ENCODE measurements around the gene LSS. TPM values are rescaled to one million over a fixed set of nuclear protein-coding genes. Genes with fewer than 3 reads are reported as not detected.

Gene LSS
- total RNA-seq, 1 donor from 2014 or later = 83.2 TPM

DNA sequence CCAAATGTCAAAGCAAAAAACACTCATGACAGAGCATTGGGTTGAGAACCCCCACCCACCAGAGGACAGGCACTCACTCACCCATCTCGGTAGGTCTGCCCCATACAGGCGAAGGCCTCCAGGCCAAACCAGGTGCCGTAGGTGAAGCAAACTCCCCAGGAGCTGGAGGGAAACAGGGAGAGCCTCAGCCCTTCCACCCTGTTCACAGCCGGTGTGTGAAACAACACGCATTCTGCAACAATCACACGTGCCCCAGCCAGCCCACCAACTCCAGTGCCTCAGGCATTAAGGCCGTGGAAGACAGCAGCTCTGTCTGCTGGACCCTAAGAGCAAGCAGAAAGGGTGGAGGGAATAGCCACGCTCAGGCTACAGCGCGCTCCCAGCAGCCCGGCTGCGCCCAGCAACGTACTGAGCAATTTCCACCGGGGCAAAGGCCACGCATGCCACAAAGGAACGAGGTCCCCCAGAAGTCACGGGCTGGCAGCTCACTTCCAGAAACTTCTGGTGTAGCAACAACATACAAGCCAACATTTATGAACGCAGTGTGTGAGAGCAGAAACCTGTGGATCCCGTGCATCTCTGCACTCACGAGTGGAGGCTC, 32.9 kb downstream of the LSS start:
- Mint-ChIP-seq H3K4me1 (ENCODE audit: low read depth, unreplicated experiment) (peaks cover 9% of the 10 kb centered on the region), H3K4me3 (ENCODE audit: unreplicated experiment) (no peak overlapping the region), H3K27me3 (ENCODE audit: low read depth, unreplicated experiment) (no peaks in the 10 kb centered on the region), H3K27ac (ENCODE audit: unreplicated experiment) (no peak overlapping the region), H3K9me3 (ENCODE audit: unreplicated experiment) (no peaks in the 10 kb centered on the region), H3K36me3 (ENCODE audit: low read depth, unreplicated experiment) (peaks cover 31% of the 10 kb centered on the region)
- H3K4me3 ChIP-seq (ENCODE audit: insufficient read depth, low read depth, low read length) = no peak overlapping the region
- H2AFZ ChIP-seq (ENCODE audit: low read depth, low read length) = no peak overlapping the region
- H3K4me1 ChIP-seq (ENCODE audit: insufficient read depth, low read length) = peaks cover 11% of the 10 kb centered on the region
- no peak overlapping the region for H3K4me2 ChIP-seq (ENCODE audit: low read length)
- H3K9me3 ChIP-seq (ENCODE audit: insufficient read depth, low read depth, low read length) = no peaks in the 10 kb centered on the region
- no peak overlapping the region for H3K27ac ChIP-seq (ENCODE audit: low read depth, low read length)
- no peaks in the 10 kb centered on the region for H3K27me3 ChIP-seq (ENCODE audit: insufficient read depth, low read length)
- peaks cover 33% of the 10 kb centered on the region for H4K20me1 ChIP-seq (ENCODE audit: insufficient read depth, low read length)
- no peak overlapping the region for H3K9ac ChIP-seq (ENCODE audit: low read length)
- FAIRE-seq (no peak), DNase-seq (ENCODE audit: low read depth) (no peak)
- TF ChIP-seq, protein P1, sequence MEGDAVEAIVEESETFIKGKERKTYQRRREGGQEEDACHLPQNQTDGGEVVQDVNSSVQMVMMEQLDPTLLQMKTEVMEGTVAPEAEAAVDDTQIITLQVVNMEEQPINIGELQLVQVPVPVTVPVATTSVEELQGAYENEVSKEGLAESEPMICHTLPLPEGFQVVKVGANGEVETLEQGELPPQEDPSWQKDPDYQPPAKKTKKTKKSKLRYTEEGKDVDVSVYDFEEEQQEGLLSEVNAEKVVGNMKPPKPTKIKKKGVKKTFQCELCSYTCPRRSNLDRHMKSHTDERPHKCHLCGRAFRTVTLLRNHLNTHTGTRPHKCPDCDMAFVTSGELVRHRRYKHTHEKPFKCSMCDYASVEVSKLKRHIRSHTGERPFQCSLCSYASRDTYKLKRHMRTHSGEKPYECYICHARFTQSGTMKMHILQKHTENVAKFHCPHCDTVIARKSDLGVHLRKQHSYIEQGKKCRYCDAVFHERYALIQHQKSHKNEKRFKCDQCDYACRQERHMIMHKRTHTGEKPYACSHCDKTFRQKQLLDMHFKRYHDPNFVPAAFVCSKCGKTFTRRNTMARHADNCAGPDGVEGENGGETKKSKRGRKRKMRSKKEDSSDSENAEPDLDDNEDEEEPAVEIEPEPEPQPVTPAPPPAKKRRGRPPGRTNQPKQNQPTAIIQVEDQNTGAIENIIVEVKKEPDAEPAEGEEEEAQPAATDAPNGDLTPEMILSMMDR (IDR thresholded peaks at IDR 0.05; ENCODE audit: insufficient read depth, low read depth, low read length) = no peak
- no peak for TF ChIP-seq EZH2 (IDR thresholded peaks at IDR 0.05; ENCODE audit: insufficient read depth, low read length)
- peaks cover 21% of the 10 kb centered on the region for H3K36me3 ChIP-seq (ENCODE audit: insufficient read depth, low read length)
- H3K79me2 ChIP-seq (ENCODE audit: insufficient read depth, low read length) = no peaks in the 10 kb centered on the region

DNA sequence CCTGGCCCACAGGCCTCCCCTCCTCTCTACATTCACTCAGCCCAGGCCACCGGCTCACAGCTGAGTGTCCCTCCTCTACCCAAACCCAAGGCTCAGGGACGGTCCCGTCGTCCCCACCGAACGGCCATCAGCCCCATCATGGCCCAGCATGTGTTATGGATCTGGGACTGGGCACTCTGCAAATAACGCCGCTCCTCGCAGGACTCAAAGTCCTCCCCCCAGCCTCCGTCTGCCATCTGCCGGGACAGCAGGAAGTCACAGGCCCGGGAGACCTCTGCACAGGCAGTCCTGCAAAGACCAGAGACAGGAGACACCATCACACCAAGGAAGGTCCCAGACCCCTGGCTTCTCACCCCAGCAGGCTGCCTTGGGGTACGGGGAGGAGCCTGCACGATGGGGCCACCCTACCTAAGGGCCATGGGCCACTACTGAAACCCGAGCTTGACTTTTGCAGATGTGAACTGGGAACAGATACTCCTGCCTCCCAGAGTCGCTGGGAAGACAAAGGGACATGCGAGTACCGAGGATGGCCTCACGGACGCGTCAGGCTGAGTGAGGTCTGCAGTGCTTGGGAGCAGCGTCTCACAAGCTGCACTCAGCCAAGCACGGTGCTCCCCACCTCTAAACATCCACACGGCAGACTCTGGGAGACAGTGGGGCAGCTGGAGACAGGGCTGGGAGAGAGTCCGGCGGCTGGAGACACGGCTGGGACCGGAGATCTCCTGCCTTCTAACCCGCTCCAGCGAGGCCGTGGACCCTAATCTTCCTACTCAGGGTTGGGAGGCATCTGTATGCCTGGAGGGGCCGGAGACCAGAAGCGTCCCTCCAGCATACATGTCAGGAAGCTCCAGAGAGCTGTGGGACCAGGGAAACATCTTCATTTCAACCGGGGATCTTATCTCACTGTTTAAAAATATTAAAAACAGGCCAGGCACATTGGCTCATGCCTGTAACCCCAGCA, 33.9 kb downstream of the LSS start:
- H3K9me3 ChIP-seq (ENCODE audit: insufficient read depth, low read depth, low read length) = no peaks in the 10 kb centered on the region
- Mint-ChIP-seq H3K27ac (ENCODE audit: unreplicated experiment) (no peak overlapping the region), H3K4me3 (ENCODE audit: unreplicated experiment) (no peak overlapping the region), H3K4me1 (ENCODE audit: low read depth, unreplicated experiment) (peaks cover 17% of the 10 kb centered on the region), H3K27me3 (ENCODE audit: low read depth, unreplicated experiment) (no peaks in the 10 kb centered on the region), H3K9me3 (ENCODE audit: unreplicated experiment) (no peaks in the 10 kb centered on the region), H3K36me3 (ENCODE audit: low read depth, unreplicated experiment) (peaks cover 28% of the 10 kb centered on the region)
- no peaks in the 10 kb centered on the region for H3K27me3 ChIP-seq (ENCODE audit: insufficient read depth, low read length)
- no peak for DNase-seq (ENCODE audit: low read depth)
- peaks cover 15% of the 10 kb centered on the region for H3K4me1 ChIP-seq (ENCODE audit: insufficient read depth, low read length)
- H3K4me2 ChIP-seq (ENCODE audit: low read length) = no peak overlapping the region
- TF ChIP-seq EZH2 (IDR thresholded peaks at IDR 0.05; ENCODE audit: insufficient read depth, low read length) = no peak
- TF ChIP-seq, protein P1 (IDR thresholded peaks at IDR 0.05; ENCODE audit: insufficient read depth, low read depth, low read length) = no peak
- peaks cover 13% of the 10 kb centered on the region for H3K36me3 ChIP-seq (ENCODE audit: insufficient read depth, low read length)
- H3K79me2 ChIP-seq (ENCODE audit: insufficient read depth, low read length) = no peaks in the 10 kb centered on the region
- no peak overlapping the region for H2AFZ ChIP-seq (ENCODE audit: low read depth, low read length)
- H3K4me3 ChIP-seq (ENCODE audit: insufficient read depth, low read depth, low read length) = no peak overlapping the region
- no peak for FAIRE-seq
- peaks cover 32% of the 10 kb centered on the region for H4K20me1 ChIP-seq (ENCODE audit: insufficient read depth, low read length)
- H3K9ac ChIP-seq (ENCODE audit: low read length) = no peak overlapping the region
- no peak overlapping the region for H3K27ac ChIP-seq (ENCODE audit: low read depth, low read length)

Data from astrocyte (in vitro differentiated cells and primary cell).